NCI-H1105 (cell line): ENCODE measurements around the gene SDF2.
"Not testable (repeated sequence)": the region's sequence is repeated elsewhere in the genome, so short reads cannot be mapped to it uniquely, and the experiment has no call there.

Experiments
- DNase-seq: peaks from one replicate; lab custom pipeline; 2025; lab: John Stamatoyannopoulos, UW

The SDF2 gene

DNA sequence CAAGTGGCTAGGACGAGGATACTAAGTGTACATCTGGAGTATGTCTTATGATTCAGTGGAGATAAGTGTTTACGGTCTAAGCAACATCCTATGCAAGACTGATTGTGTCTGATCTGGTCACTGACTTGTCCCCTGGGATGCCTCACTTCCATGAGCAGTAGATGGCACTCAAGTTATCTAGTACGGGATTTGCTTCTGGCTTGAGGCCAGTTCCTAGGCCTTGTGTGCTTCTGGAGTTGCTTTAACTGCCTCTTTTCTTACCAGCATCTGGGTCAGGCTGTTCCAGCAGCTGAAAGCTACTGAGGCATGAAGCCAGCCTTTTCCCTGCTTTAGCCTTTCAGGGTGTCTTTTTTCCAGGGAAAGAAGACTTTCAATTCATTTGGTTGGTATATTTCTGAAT is 23.3 kb upstream of the SDF2 start:
- no peak for DNase-seq

DNA sequence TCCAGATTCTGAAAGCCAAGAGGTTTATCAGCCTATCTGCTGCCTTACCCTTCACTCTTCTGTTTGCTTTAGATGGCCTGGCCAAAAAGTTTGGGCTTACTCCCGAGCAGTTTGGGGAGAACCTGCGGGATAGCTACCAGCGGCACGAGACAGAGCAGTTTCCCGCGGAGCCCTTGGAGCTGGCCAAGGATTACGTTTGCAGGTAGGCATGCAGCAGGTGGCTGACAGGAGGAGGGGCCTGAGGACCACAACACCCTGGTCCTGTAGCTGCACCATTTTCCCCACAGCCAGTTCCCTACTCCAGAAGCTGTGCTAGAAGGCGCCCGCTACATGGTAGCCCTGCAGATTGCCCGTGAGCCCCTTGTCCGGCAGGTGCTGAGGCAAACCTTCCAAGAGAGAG is 20.9 kb upstream of the SDF2 start:
- DNase-seq: no peak

DNA sequence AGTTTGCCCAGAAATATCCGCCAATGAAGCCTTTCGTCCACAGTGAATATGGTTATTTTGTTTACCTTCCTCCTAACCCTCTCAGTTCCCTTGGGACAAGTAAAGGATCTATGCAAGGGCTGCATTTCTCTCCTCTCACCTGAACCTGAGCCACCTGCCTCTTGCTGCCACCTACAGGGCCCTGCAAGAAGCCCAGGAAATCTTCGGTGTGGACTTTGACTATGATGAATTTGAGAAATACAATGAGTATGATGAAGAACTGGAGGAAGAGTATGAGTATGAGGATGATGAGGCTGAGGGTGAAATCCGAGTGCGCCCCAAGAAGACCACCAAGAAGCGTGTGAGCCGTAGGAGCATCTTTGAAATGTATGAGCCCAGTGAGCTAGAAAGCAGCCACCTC is 14.3 kb upstream of the SDF2 start:
- no peak for DNase-seq

- DNase-seq: no peak
Observed at GRCh38 chr17:28675490-28675889, 13.8 kb upstream of the SDF2 start.

DNA sequence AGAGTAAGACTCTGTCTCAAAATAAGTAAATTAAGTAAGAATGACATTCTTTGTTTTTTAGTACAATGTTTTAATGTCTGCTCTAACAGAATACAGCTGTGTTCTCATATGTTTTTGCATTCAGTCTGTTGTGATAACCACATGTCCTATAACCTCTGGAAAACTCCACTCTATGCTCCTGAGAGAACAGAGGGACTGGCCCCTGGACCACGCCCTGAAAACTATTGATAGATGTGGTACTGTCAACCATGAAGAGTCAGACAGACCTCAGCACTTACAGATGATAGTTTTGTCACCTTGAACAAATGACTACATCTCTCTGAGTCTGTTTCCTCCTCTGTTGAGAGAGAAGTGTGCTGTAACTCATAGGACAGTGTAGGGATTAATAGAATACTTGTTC is 8.2 kb upstream of the SDF2 start:
- no peak for DNase-seq

DNA sequence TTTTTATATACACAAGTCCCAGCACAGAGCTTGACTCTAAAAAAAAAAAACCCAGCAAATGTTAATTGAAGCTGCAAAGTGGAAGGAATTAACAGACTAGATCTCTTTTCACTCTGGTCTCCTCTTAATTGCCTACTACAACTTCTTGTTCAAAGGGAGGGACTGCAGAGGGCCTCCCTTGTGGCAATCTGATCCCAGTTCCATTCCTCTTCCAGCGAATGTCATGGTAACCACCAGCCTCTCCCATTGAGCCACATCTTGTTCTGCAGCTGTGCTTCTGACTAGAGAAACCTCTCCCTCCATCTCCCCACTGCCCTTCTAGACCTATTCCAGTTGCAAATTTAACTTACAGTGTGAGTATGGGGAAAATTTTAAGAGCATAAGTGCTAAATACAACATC is 6.2 kb upstream of the SDF2 start:
- DNase-seq: no peak

- DNase-seq: no peak
Observed at GRCh38 chr17:28665994-28666393, 4.3 kb upstream of the SDF2 start.

- DNase-seq: no peak
Observed at GRCh38 chr17:28663723-28664122, 2.0 kb upstream of the SDF2 start.

DNA sequence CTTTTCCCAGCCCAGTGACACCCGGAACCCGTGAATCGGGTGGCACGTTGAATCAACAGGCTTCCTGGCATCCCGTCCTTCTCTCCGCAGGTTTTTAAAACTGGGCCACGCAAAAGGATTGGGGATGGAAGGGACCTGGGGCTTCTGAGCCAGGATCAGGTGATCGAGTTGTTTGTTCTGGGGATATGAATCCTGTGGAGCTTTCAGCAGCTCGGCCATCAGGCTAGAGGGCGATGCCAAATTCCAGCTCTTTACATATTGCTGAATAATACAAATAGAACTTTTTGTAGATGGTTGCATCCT is 772 bp upstream of the SDF2 start:
- DNase-seq: no peak

DNA sequence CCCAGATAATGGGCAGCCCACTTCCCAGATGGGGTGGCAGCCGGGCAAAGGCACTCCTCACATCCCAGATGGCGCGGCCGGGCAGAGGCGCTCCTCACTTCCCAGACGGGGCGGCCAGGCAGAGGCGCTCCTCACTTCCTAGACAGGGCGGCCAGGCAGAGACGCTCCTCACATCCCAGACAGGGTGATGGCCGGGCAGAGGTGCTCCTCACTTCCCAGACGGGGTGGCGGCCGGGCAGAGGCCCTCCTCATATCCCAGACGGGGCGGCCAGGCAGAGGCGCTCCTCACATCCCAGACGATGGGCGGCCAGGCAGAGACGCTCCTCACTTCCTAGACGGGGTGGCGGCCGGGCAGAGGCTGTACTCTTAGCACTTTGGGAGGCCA is 2.2 kb downstream of the SDF2 start:
- DNase-seq: not testable (repeated sequence)

DNA sequence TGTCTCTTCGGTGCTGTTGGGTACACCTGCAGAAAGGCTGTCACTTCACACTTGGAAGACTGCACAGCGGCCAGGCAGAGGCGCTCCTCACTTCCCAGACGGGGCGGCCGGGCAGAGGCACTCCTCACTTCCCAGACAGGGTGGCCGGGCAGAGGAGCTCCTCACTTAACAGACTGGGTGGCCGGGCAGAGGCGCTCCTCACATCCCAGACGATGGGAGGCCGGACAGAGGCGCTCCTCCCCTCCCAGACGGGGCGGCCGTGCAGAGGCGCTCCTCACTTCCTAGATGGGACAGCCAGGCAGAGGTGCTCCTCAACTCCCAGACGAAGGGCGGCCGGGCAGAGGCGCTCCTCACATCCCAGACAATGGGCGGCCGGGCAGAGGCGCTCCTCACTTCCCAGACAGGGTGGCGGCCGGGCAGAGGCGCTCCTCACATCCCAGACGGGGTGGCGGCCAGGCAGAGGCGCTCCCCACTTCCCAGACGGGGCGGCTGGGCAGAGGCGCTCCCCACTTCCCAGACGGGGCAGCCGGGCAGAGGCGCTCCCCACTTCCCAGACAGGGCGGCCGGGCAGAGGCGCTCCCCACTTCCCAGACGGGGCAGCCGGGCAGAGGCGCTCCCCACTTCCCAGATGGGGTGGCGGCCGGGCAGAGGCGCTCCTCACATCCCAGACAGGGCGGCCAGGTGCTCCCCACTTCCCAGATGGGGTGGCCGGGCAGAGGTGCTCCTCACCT is 2.8 kb downstream of the SDF2 start:
- not testable (repeated sequence) for DNase-seq

DNA sequence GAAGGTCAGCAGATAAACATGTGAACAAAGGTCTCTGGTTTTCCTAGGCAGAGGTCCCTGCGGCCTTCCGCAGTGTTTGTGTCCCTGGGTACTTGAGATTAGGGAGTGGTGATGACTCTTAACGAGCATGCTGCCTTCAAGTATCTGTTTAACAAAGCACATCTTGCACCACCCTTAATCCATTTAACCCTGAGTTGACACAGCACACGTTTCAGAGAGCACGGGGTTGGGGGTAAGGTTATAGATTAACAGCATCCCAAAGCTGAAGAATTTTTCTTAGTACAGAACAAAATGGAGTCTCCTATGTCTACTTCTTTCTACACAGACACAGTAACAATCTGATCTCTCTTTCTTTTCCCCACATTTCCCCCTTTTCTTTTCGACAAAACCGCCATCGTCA is 3.4 kb downstream of the SDF2 start:
- DNase-seq: not testable (repeated sequence)

DNA sequence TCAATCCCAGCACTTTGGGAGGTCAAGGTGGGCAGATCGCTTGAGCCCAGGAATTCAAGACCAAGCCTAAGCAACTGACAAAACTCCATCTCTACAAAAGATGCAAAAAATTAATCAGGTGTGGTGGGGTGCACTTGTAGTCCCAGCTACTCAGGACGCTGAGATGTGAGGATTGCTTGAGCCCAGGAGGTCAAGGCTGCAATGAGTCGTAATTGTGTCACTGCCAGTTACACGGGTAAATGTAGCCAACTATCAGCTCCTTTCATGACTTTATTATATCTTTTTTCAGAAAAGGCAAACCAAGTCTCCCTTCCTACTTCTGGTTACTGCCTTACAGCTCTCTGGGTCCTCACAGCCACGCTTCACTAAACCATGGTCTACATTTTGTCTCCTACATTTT is 4.0 kb downstream of the SDF2 start:
- DNase-seq: no peak

DNA sequence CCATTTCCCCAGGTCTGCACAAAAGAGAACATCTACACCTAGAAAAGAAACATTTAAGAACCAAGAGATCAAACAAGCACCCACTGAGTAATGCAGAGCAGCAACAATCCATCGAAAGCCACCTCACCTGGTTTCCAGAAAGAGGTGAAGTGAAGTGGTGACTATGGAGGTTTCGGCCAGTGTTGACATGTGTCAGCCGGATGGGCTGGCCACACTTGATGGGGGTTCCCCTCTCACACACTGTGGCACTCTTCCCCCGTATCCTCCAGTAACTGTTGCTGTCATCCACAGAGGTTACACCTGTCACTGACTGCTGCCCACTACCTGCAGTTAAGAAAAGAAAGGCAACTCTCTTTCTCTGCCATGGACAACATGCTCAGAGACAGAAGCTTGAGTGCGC is 6.5 kb downstream of the SDF2 start:
- DNase-seq: no peak

- no peak for DNase-seq
Observed at GRCh38 chr17:28648698-28649097, 13.0 kb downstream of the SDF2 start.

- no peak for DNase-seq
Observed at GRCh38 chr17:28646039-28646754, 15.5 kb downstream of the SDF2 start.

GRCh38 chr17:28645576-28645939 is 16.1 kb downstream of the SDF2 start:
- no peak for DNase-seq

DNA sequence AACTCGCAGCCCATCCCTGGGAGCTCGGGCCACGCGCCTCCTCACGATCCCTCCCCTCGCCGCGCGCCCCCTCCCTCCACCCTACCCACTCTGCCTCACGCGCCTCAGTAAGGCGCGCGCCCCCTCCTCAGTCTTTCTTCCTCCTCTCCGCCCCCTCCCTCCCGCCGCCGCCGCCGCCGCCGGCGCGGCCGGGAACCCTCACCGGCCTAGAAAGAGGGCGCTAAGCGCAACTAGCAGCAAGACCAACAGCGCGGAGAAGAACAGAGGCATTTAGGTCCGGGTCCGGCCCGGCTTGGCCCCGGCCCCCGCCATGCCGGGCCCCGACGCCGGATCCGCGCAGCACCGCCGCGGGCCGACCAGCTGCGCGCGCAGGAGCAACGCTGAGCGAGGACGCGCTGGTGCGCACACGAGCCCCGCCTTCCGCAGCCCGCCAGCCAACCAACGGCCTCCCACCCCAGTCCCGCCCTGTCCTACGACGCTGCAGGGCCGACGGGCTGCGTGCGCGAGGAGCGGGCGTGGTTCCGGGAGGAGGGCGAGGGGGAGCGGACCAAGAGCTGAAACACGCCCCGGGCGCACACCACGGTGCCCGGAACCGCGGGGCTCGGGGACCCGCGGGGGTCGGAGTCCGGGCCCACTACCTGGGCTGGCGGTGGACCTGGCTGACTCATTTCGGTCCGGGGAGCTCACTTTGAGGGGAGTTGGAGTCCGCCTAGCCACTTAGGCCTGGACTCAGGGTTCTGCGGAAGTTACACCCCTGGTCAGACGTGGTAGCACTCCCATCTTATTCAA is 16.7 kb downstream of the SDF2 start, which contains the start of gene BLTP2:
Gene BLTP2 (minus strand): TSS at position 372 of the 789 bp plus-strand sequence. CDS start 102 bp downstream, at position 270.
- DNase-seq: peak; percentile 91

- no peak for DNase-seq
Observed at GRCh38 chr17:28643983-28644786, 17.5 kb downstream of the SDF2 start.

DNA sequence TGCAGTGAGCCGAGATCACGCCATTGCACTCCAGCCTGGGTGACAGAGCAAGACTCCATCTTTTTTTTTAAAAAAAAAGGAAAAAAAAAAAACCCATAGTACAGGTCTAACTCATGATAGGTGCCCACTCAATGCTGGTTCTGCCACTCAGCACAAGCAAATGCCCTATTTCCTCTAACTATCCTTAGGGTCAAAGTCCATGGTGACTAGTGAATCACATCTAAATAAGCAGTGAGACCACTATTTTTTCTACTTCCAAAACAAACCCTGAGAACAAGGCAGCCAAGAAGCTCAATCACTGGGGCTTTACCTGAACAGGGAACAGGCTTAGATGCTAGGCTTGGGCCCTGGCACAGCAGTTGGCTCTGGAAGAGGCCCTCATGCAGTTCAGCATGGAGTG is 20.1 kb downstream of the SDF2 start:
- DNase-seq: no peak

DNA sequence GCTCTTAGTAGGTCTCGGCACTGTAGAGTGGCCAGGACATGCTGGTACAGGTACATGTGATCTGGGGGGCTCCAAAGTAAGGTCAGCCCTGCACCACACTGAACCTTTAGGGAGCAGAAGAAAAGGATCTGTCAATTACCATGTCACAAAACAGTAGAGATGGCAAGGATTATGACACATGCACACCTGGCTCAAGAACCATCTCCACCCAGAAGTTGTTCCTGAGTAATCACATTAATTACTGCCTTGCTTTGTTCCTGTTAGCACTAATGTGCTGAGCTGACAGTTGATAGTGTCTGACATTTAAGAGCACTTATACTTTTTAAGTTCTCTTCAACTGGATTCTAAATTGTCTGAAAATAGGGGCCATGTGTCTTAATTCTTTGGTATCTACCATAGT is 26.2 kb downstream of the SDF2 start:
- no peak for DNase-seq

GRCh38 chr17:28634206-28634865 is 27.4 kb downstream of the SDF2 start:
- DNase-seq: no peak
